ENCODE results near the gene CD300H.
"Not testable (repeated sequence)": the region's sequence is repeated elsewhere in the genome, so short reads cannot be mapped to it uniquely, and the experiment has no call there.

Gene CD300H

GRCh38 chr17:74526681-74527080, 40.6 kb downstream of the CD300H start:
- no peak for DNase-seq (ENCODE audit: low read depth in 2 of 2)

- DNase-seq (ENCODE audit: low read depth in 2 of 2), result no peak
Observed at GRCh38 chr17:74525781-74526288, 41.5 kb downstream of the CD300H start.

- no peak for DNase-seq (ENCODE audit: low read depth in 2 of 2)
Observed at GRCh38 chr17:74525465-74525725, 41.9 kb downstream of the CD300H start.

- DNase-seq (ENCODE audit: low read depth in 2 of 2), result no peak
Observed at GRCh38 chr17:74524653-74525464, 42.5 kb downstream of the CD300H start.

GRCh38 chr17:74523308-74523707, 44.0 kb downstream of the CD300H start:
- DNase-seq (ENCODE audit: low read depth in 2 of 2), result no peak

- DNase-seq (ENCODE audit: low read depth in 2 of 2), result no peak
Observed at GRCh38 chr17:74522381-74523105, 44.8 kb downstream of the CD300H start.

GRCh38 chr17:74521701-74522201, 45.6 kb downstream of the CD300H start:
- no peak for DNase-seq (ENCODE audit: low read depth in 2 of 2)

GRCh38 chr17:74520790-74521480, 46.4 kb downstream of the CD300H start:
- no peak for DNase-seq (ENCODE audit: low read depth in 2 of 2)

GRCh38 chr17:74520016-74520434, 47.3 kb downstream of the CD300H start:
- DNase-seq (ENCODE audit: low read depth in 2 of 2), result no peak

- DNase-seq (ENCODE audit: low read depth in 2 of 2), result not testable (repeated sequence)
Observed at GRCh38 chr17:74518413-74518981, 48.8 kb downstream of the CD300H start.

GRCh38 chr17:74516561-74517328, 50.6 kb downstream of the CD300H start:
- DNase-seq (ENCODE audit: low read depth in 2 of 2), result no peak

GRCh38 chr17:74515941-74516340, 51.4 kb downstream of the CD300H start:
- DNase-seq (ENCODE audit: low read depth in 2 of 2), result no peak

- DNase-seq (ENCODE audit: low read depth in 2 of 2), result no peak
Observed at GRCh38 chr17:74514632-74515334, 52.5 kb downstream of the CD300H start.

GRCh38 chr17:74513987-74514631, 53.2 kb downstream of the CD300H start:
- peak in 1 of 2 donors; percentile 10 for DNase-seq (ENCODE audit: low read depth in 2 of 2)

- DNase-seq (ENCODE audit: low read depth in 2 of 2), result peak; percentile 18 to 26
Observed at GRCh38 chr17:74512624-74513091, 54.7 kb downstream of the CD300H start.

- no peak for DNase-seq (ENCODE audit: low read depth in 2 of 2)
Observed at GRCh38 chr17:74512036-74512435, 55.3 kb downstream of the CD300H start.
